IPS-15b (cell line): ENCODE results near the gene NDST4.

Experiments
- H3K27me3 ChIP-seq: one replicate; pipeline ENCODE4 v1.6.1; 2013; ENCODE audit warnings: low read length; ENCODE audit not compliant: control insufficient read depth, insufficient read depth
- H3K36me3 ChIP-seq: one replicate; pipeline ENCODE4 v1.6.1; 2013; ENCODE audit warnings: low read length; ENCODE audit not compliant: control insufficient read depth, insufficient read depth
- H3K4me1 ChIP-seq: one replicate; pipeline ENCODE4 v1.6.1; 2013; ENCODE audit warnings: mild to moderate bottlenecking, low read length; ENCODE audit not compliant: control insufficient read depth, insufficient read depth
- H3K4me3 ChIP-seq: one replicate; pipeline ENCODE4 v1.5.1; 2013; ENCODE audit warnings: low read depth, low read length
- H3K9ac ChIP-seq: one replicate; pipeline ENCODE4 v1.6.1; 2013; ENCODE audit warnings: low read depth, mild to moderate bottlenecking, low read length
- H3K9me3 ChIP-seq: one replicate; pipeline ENCODE4 v1.6.1; 2013; ENCODE audit warnings: mild to moderate bottlenecking, low read length; ENCODE audit not compliant: control insufficient read depth, insufficient read depth

The NDST4 gene

GRCh38 chr4:114827651-114828050 is 285.8 kb downstream of the NDST4 start:
- no peak overlapping the region for H3K4me3 ChIP-seq
- H3K4me1 ChIP-seq, result no peaks in the 10 kb centered on the region
- H3K9ac ChIP-seq, result no peak overlapping the region
- no peaks in the 10 kb centered on the region for H3K36me3 ChIP-seq
- no peaks in the 10 kb centered on the region for H3K27me3 ChIP-seq
- H3K9me3 ChIP-seq, result no peaks in the 10 kb centered on the region

- Histone ChIP-seq H3K9ac (no peak overlapping the region), H3K9me3 (no peaks in the 10 kb centered on the region), H3K36me3 (no peaks in the 10 kb centered on the region), H3K4me1 (no peaks in the 10 kb centered on the region), H3K4me3 (no peak overlapping the region), H3K27me3 (no peaks in the 10 kb centered on the region)
Observed at GRCh38 chr4:114815760-114816159, 297.7 kb downstream of the NDST4 start.

- no peak overlapping the region for H3K9ac ChIP-seq
- no peaks in the 10 kb centered on the region for H3K27me3 ChIP-seq
Observed at GRCh38 chr4:114813961-114814360, 299.5 kb downstream of the NDST4 start.

GRCh38 chr4:114811564-114812301 is 301.7 kb downstream of the NDST4 start:
- Histone ChIP-seq H3K27me3 (no peaks in the 10 kb centered on the region), H3K4me3 (no peak overlapping the region), H3K9me3 (no peaks in the 10 kb centered on the region), H3K4me1 (peaks cover 2% of the 10 kb centered on the region), H3K9ac (no peak overlapping the region), H3K36me3 (no peaks in the 10 kb centered on the region)

More at GRCh38 chr4:114813961-114814360, 299.5 kb downstream of the NDST4 start:
- H3K9me3 ChIP-seq, result no peaks in the 10 kb centered on the region
- no peaks in the 10 kb centered on the region for H3K36me3 ChIP-seq
- H3K4me1 ChIP-seq, result no peaks in the 10 kb centered on the region
- no peak overlapping the region for H3K4me3 ChIP-seq

- H3K27me3 ChIP-seq, result no peaks in the 10 kb centered on the region
- no peaks in the 10 kb centered on the region for H3K9me3 ChIP-seq
- no peak overlapping the region for H3K9ac ChIP-seq
- no peaks in the 10 kb centered on the region for H3K36me3 ChIP-seq
- no peak overlapping the region for H3K4me3 ChIP-seq
- H3K4me1 ChIP-seq, result peaks cover 2% of the 10 kb centered on the region
Observed at GRCh38 chr4:114807759-114808404, 305.5 kb downstream of the NDST4 start.

- Histone ChIP-seq H3K4me1 (peaks cover 2% of the 10 kb centered on the region), H3K27me3 (no peaks in the 10 kb centered on the region), H3K9ac (no peak overlapping the region), H3K4me3 (no peak overlapping the region), H3K36me3 (no peaks in the 10 kb centered on the region), H3K9me3 (no peaks in the 10 kb centered on the region)
Observed at GRCh38 chr4:114807357-114807756, 306.1 kb downstream of the NDST4 start.

GRCh38 chr4:114791976-114792375 is 321.4 kb downstream of the NDST4 start:
- H3K4me1 ChIP-seq, result peaks cover 4% of the 10 kb centered on the region
- H3K9me3 ChIP-seq, result no peaks in the 10 kb centered on the region
- no peak overlapping the region for H3K4me3 ChIP-seq
- no peaks in the 10 kb centered on the region for H3K36me3 ChIP-seq
- no peak overlapping the region for H3K9ac ChIP-seq
- H3K27me3 ChIP-seq, result no peaks in the 10 kb centered on the region

- Histone ChIP-seq H3K4me3 (no peak overlapping the region), H3K9ac (no peak overlapping the region), H3K27me3 (no peaks in the 10 kb centered on the region), H3K9me3 (no peaks in the 10 kb centered on the region), H3K36me3 (no peaks in the 10 kb centered on the region), H3K4me1 (peaks cover 13% of the 10 kb centered on the region)
Observed at GRCh38 chr4:114785570-114785969, 327.9 kb downstream of the NDST4 start.

- no peaks in the 10 kb centered on the region for H3K36me3 ChIP-seq
- H3K4me3 ChIP-seq, result no peak overlapping the region
Observed at GRCh38 chr4:114783215-114783595, 330.2 kb downstream of the NDST4 start.

GRCh38 chr4:114782415-114783214 is 330.8 kb downstream of the NDST4 start:
- Histone ChIP-seq H3K9ac (no peak overlapping the region), H3K4me3 (no peak overlapping the region)

More at GRCh38 chr4:114783215-114783595, 330.2 kb downstream of the NDST4 start:
- no peaks in the 10 kb centered on the region for H3K9me3 ChIP-seq
- peaks cover 13% of the 10 kb centered on the region for H3K4me1 ChIP-seq
- no peak overlapping the region for H3K9ac ChIP-seq
- no peaks in the 10 kb centered on the region for H3K27me3 ChIP-seq

GRCh38 chr4:114780205-114780604 is 333.2 kb downstream of the NDST4 start:
- Histone ChIP-seq H3K9me3 (no peaks in the 10 kb centered on the region), H3K4me1 (peaks cover 13% of the 10 kb centered on the region), H3K9ac (no peak overlapping the region), H3K36me3 (no peaks in the 10 kb centered on the region), H3K27me3 (no peaks in the 10 kb centered on the region), H3K4me3 (no peak overlapping the region)

More at GRCh38 chr4:114782415-114783214, 330.8 kb downstream of the NDST4 start:
- Histone ChIP-seq H3K36me3 (no peaks in the 10 kb centered on the region), H3K27me3 (no peaks in the 10 kb centered on the region), H3K4me1 (peaks cover 13% of the 10 kb centered on the region), H3K9me3 (no peaks in the 10 kb centered on the region)
